Type B pancreatic cell (in vitro differentiated cells): Measurements from ENCODE around the gene RAB34. TPM values are rescaled to one million over a fixed set of nuclear protein-coding genes. Genes with fewer than 3 reads are reported as not detected.

Source experiments
- DNase-seq: peaks from one replicate; pipeline ENCODE4 v3.0.0; 2021; ENCODE audit warnings: mixed read lengths; ENCODE audit not compliant: unreplicated experiment; ENCODE audit errors: extremely low spot score
- H3K27ac Mint-ChIP-seq: 2 replicates; pipeline ENCODE4 v1.8.0; 2021; ENCODE audit warnings: mild to moderate bottlenecking, mixed read lengths
- H3K27me3 Mint-ChIP-seq: 2 replicates; pipeline ENCODE4 v1.8.0; 2021; ENCODE audit warnings: mixed read lengths
- H3K36me3 Mint-ChIP-seq: 2 replicates; pipeline ENCODE4 v1.8.0; 2021; ENCODE audit warnings: mixed read lengths
- H3K4me1 Mint-ChIP-seq: one replicate; pipeline ENCODE4 v1.8.0; 2021; ENCODE audit warnings: mixed read lengths; ENCODE audit not compliant: unreplicated experiment
- H3K4me3 Mint-ChIP-seq: 2 replicates; pipeline ENCODE4 v1.8.0; 2021; ENCODE audit warnings: mild to moderate bottlenecking, mixed read lengths
- H3K9me3 Mint-ChIP-seq: 2 replicates; pipeline ENCODE4 v1.8.0; 2021; ENCODE audit warnings: mixed read lengths
- CTCF ChIP-seq: fragments of 200-600 bp; sonication (generic); conservative IDR thresholded peaks from 2 replicates; pipeline ENCODE4 v1.5.0; 2021; ENCODE audit warnings: antibody characterized with exemption, mild to moderate bottlenecking
- total RNA-seq: library from RNA; stranded (reverse); gene quantifications from 2 replicates; pipeline ENCODE4 v1.2.1, GENCODE V29; 2021; ENCODE audit warnings: low replicate concordance

The RAB34 gene
- total RNA-seq, 1 donor from 2014 or later, result 133 TPM

GRCh38 chr17:28734712-28735241, 17.1 kb upstream of the RAB34 start:
- Mint-ChIP-seq H3K27ac (no peak overlapping the region), H3K27me3 (no peaks in the 10 kb centered on the region), H3K4me3 (no peak overlapping the region), H3K36me3 (peaks cover 8% of the 10 kb centered on the region), H3K9me3 (no peaks in the 10 kb centered on the region), H3K4me1 (peaks cover 8% of the 10 kb centered on the region)
- DNase-seq, result no peak
- TF ChIP-seq CTCF, result no peak

- Mint-ChIP-seq H3K36me3 (peaks cover 7% of the 10 kb centered on the region), H3K4me1 (peaks cover 12% of the 10 kb centered on the region), H3K9me3 (peaks cover 4% of the 10 kb centered on the region), H3K27me3 (no peaks in the 10 kb centered on the region), H3K4me3 (no peak overlapping the region), H3K27ac (no peak overlapping the region)
- DNase-seq, result no peak
- no peak for TF ChIP-seq CTCF
Observed at GRCh38 chr17:28733346-28733745, 15.7 kb upstream of the RAB34 start.

- H3K4me1 Mint-ChIP-seq, result peaks cover 15% of the 10 kb centered on the region
- H3K27me3 Mint-ChIP-seq, result no peaks in the 10 kb centered on the region
- TF ChIP-seq CTCF, result no peak
- H3K4me3 Mint-ChIP-seq, result peak overlapping the region; percentile 6
- DNase-seq, result no peak
- peaks cover 4% of the 10 kb centered on the region for H3K36me3 Mint-ChIP-seq
- H3K27ac Mint-ChIP-seq, result peak overlapping the region; percentile 35
- peaks cover 4% of the 10 kb centered on the region for H3K9me3 Mint-ChIP-seq
Observed at GRCh38 chr17:28729950-28730330, 12.3 kb upstream of the RAB34 start.

GRCh38 chr17:28728364-28729200, 10.9 kb upstream of the RAB34 start, which contains the start of gene NEK8:
Gene NEK8 (plus strand): TSS chr17:28728788. CDS start chr17:28728814, 26 bp downstream.
- Mint-ChIP-seq H3K27me3 (no peaks in the 10 kb centered on the region), H3K4me1 (peaks cover 27% of the 10 kb centered on the region), H3K9me3 (peaks cover 4% of the 10 kb centered on the region), H3K4me3 (peak within 1 kb of the TSS; percentile 96), H3K27ac (peak within 1 kb of the TSS; percentile 100), H3K36me3 (peaks cover 13% of the 10 kb centered on the region)
- no peak for TF ChIP-seq CTCF
- peak; percentile 96 for DNase-seq

GRCh38 chr17:28726627-28727491, 9.2 kb upstream of the RAB34 start:
- H3K36me3 Mint-ChIP-seq, result peaks cover 19% of the 10 kb centered on the region
- TF ChIP-seq CTCF, result peak; percentile 99
- H3K4me3 Mint-ChIP-seq, result peak overlapping the region; percentile 96
- no peaks in the 10 kb centered on the region for H3K27me3 Mint-ChIP-seq
- H3K9me3 Mint-ChIP-seq, result peaks cover 4% of the 10 kb centered on the region
- H3K27ac Mint-ChIP-seq, result peak overlapping the region; percentile 100
- peaks cover 33% of the 10 kb centered on the region for H3K4me1 Mint-ChIP-seq
- DNase-seq, result peak; percentile 98
